ENCODE data around the gene NCMAP.

Gene NCMAP

GRCh38 chr1:24639881-24640280, 84.0 kb downstream of the NCMAP start:
- TF ChIP-seq CTCF (IDR thresholded peaks at IDR 0.05; ENCODE audit: low read depth, low read length, poor library complexity, severe bottlenecking) (no peak), EZH2phosphoT487 (IDR thresholded peaks at IDR 0.05; ENCODE audit: borderline replicate concordance, low read length) (no peak)
- no peak overlapping the region for H3K4me3 ChIP-seq (ENCODE audit: low read length)
- H3K9me3 ChIP-seq (ENCODE audit: control insufficient read depth, insufficient read depth, low read length): no peaks in the 10 kb centered on the region
- H3F3A ChIP-seq (ENCODE audit: control insufficient read depth, insufficient read depth): peaks cover 14% of the 10 kb centered on the region
- H3K9me2 ChIP-seq (replicated peaks; ENCODE audit: control insufficient read depth, low read length): no peaks in the 10 kb centered on the region
- H3K36me3 ChIP-seq (ENCODE audit: control insufficient read depth, low read length): peaks cover 20% of the 10 kb centered on the region
- no peak overlapping the region for H3K27ac ChIP-seq (ENCODE audit: low read depth, low read length)
- peaks cover 31% of the 10 kb centered on the region for H3K4me1 ChIP-seq (ENCODE audit: control insufficient read depth, low read length)
- peaks cover 3% of the 10 kb centered on the region; the same call in 1 of the 2 replicates for H3K27me3 ChIP-seq (ENCODE audit: control insufficient read depth, low read length)
- H3K79me2 ChIP-seq (ENCODE audit: control insufficient read depth, low read length): peaks cover 31% of the 10 kb centered on the region
- peaks cover 14% of the 10 kb centered on the region for H4K20me1 ChIP-seq (ENCODE audit: control insufficient read depth, insufficient read depth, low read depth, low read length)
- H3K4me2 ChIP-seq (ENCODE audit: low read length): no peak overlapping the region

GRCh38 chr1:24640288-24640687, 84.4 kb downstream of the NCMAP start:
- H3K9me2 ChIP-seq (replicated peaks; ENCODE audit: control insufficient read depth, low read length): no peaks in the 10 kb centered on the region
- H3K9me3 ChIP-seq (ENCODE audit: control insufficient read depth, insufficient read depth, low read length): no peaks in the 10 kb centered on the region
- peaks cover 14% of the 10 kb centered on the region for H3F3A ChIP-seq (ENCODE audit: control insufficient read depth, insufficient read depth)
- H3K4me3 ChIP-seq (ENCODE audit: low read length): no peak overlapping the region
- TF ChIP-seq EZH2phosphoT487 (IDR thresholded peaks at IDR 0.05; ENCODE audit: borderline replicate concordance, low read length) (no peak), CTCF (IDR thresholded peaks at IDR 0.05; ENCODE audit: low read depth, low read length, poor library complexity, severe bottlenecking) (no peak)
- peaks cover 3% of the 10 kb centered on the region; the same call in 1 of the 2 replicates for H3K27me3 ChIP-seq (ENCODE audit: control insufficient read depth, low read length)
- no peak overlapping the region for H3K4me2 ChIP-seq (ENCODE audit: low read length)
- H3K4me1 ChIP-seq (ENCODE audit: control insufficient read depth, low read length): peaks cover 31% of the 10 kb centered on the region
- peaks cover 18% of the 10 kb centered on the region for H4K20me1 ChIP-seq (ENCODE audit: control insufficient read depth, insufficient read depth, low read depth, low read length)
- H3K36me3 ChIP-seq (ENCODE audit: control insufficient read depth, low read length): peaks cover 24% of the 10 kb centered on the region
- peaks cover 35% of the 10 kb centered on the region for H3K79me2 ChIP-seq (ENCODE audit: control insufficient read depth, low read length)
- no peak overlapping the region for H3K27ac ChIP-seq (ENCODE audit: low read depth, low read length)

GRCh38 chr1:24641646-24642151, 85.8 kb downstream of the NCMAP start:
- Histone ChIP-seq H3K4me2 (ENCODE audit: low read length) (peak overlapping the region; percentile 80), H4K20me1 (ENCODE audit: control insufficient read depth, insufficient read depth, low read depth, low read length) (peaks cover 25% of the 10 kb centered on the region), H3K9me3 (ENCODE audit: control insufficient read depth, insufficient read depth, low read length) (no peaks in the 10 kb centered on the region), H3F3A (ENCODE audit: control insufficient read depth, insufficient read depth) (peaks cover 15% of the 10 kb centered on the region), H3K4me3 (ENCODE audit: low read length) (peak overlapping the region; percentile 97), H3K27me3 (ENCODE audit: control insufficient read depth, low read length) (no peaks in the 10 kb centered on the region), H3K9me2 (replicated peaks; ENCODE audit: control insufficient read depth, low read length) (no peaks in the 10 kb centered on the region), H3K27ac (ENCODE audit: low read depth, low read length) (peak overlapping the region; percentile 81), H3K36me3 (ENCODE audit: control insufficient read depth, low read length) (peaks cover 39% of the 10 kb centered on the region), H3K4me1 (ENCODE audit: control insufficient read depth, low read length) (peaks cover 29% of the 10 kb centered on the region), H3K79me2 (ENCODE audit: control insufficient read depth, low read length) (peaks cover 49% of the 10 kb centered on the region)
- no peak for TF ChIP-seq EZH2phosphoT487 (IDR thresholded peaks at IDR 0.05; ENCODE audit: borderline replicate concordance, low read length)
- TF ChIP-seq CTCF (IDR thresholded peaks at IDR 0.05; ENCODE audit: low read depth, low read length, poor library complexity, severe bottlenecking): no peak
